Measurements from ENCODE around the gene ITPR1. TPM values are rescaled to one million over a fixed set of nuclear protein-coding genes. Genes with fewer than 3 reads are reported as not detected.

The ITPR1 gene
- total RNA-seq, 1 donor from 2014 or later, result 45.9 TPM

GRCh38 chr3:4528320-4528719, 35.2 kb downstream of the ITPR1 start:
- Mint-ChIP-seq H3K4me3 (no peak overlapping the region), H3K4me1 (ENCODE audit: unreplicated experiment) (peaks cover 62% of the 10 kb centered on the region), H3K27me3 (no peaks in the 10 kb centered on the region), H3K27ac (no peak overlapping the region), H3K9me3 (no peaks in the 10 kb centered on the region), H3K36me3 (peaks cover 12% of the 10 kb centered on the region)
- no peak for TF ChIP-seq CTCF (conservative IDR thresholded peaks at IDR 0.05)
- no peak for DNase-seq (ENCODE audit: extremely low spot score, unreplicated experiment)

GRCh38 chr3:4528819-4529600, 35.9 kb downstream of the ITPR1 start:
- Mint-ChIP-seq H3K4me3 (no peak overlapping the region), H3K27ac (no peak overlapping the region), H3K27me3 (no peaks in the 10 kb centered on the region), H3K36me3 (peaks cover 8% of the 10 kb centered on the region), H3K4me1 (ENCODE audit: unreplicated experiment) (peaks cover 62% of the 10 kb centered on the region), H3K9me3 (no peaks in the 10 kb centered on the region)
- no peak for TF ChIP-seq CTCF (conservative IDR thresholded peaks at IDR 0.05)
- no peak for DNase-seq (ENCODE audit: extremely low spot score, unreplicated experiment)

GRCh38 chr3:4529876-4530588, 36.9 kb downstream of the ITPR1 start:
- no peak for DNase-seq (ENCODE audit: extremely low spot score, unreplicated experiment)
- Mint-ChIP-seq H3K9me3 (no peaks in the 10 kb centered on the region), H3K27ac (no peak overlapping the region), H3K4me1 (ENCODE audit: unreplicated experiment) (peaks cover 64% of the 10 kb centered on the region), H3K4me3 (no peak overlapping the region), H3K27me3 (no peaks in the 10 kb centered on the region), H3K36me3 (peaks cover 6% of the 10 kb centered on the region)
- no peak for TF ChIP-seq CTCF (conservative IDR thresholded peaks at IDR 0.05)

GRCh38 chr3:4531478-4532025, 38.4 kb downstream of the ITPR1 start:
- no peak for TF ChIP-seq CTCF (conservative IDR thresholded peaks at IDR 0.05)
- peaks cover 59% of the 10 kb centered on the region for H3K4me1 Mint-ChIP-seq (ENCODE audit: unreplicated experiment)
- DNase-seq (ENCODE audit: extremely low spot score, unreplicated experiment), result no peak
- no peak overlapping the region for H3K4me3 Mint-ChIP-seq
- peaks cover 3% of the 10 kb centered on the region for H3K36me3 Mint-ChIP-seq
- H3K9me3 Mint-ChIP-seq, result no peaks in the 10 kb centered on the region
- H3K27ac Mint-ChIP-seq, result no peak overlapping the region
- no peaks in the 10 kb centered on the region for H3K27me3 Mint-ChIP-seq

GRCh38 chr3:4532535-4533112, 39.5 kb downstream of the ITPR1 start:
- H3K9me3 Mint-ChIP-seq, result peaks cover 5% of the 10 kb centered on the region
- DNase-seq (ENCODE audit: extremely low spot score, unreplicated experiment), result no peak
- no peak for TF ChIP-seq CTCF (conservative IDR thresholded peaks at IDR 0.05)
- peaks cover 59% of the 10 kb centered on the region for H3K4me1 Mint-ChIP-seq (ENCODE audit: unreplicated experiment)
- H3K27me3 Mint-ChIP-seq, result no peaks in the 10 kb centered on the region
- peak overlapping the region; percentile 30 for H3K4me3 Mint-ChIP-seq
- peaks cover 7% of the 10 kb centered on the region for H3K36me3 Mint-ChIP-seq
- H3K27ac Mint-ChIP-seq, result peak overlapping the region; percentile 52

Measured in type B pancreatic cell (in vitro differentiated cells).